Measurements from ENCODE around the gene SH3RF1.

Gene SH3RF1

DNA sequence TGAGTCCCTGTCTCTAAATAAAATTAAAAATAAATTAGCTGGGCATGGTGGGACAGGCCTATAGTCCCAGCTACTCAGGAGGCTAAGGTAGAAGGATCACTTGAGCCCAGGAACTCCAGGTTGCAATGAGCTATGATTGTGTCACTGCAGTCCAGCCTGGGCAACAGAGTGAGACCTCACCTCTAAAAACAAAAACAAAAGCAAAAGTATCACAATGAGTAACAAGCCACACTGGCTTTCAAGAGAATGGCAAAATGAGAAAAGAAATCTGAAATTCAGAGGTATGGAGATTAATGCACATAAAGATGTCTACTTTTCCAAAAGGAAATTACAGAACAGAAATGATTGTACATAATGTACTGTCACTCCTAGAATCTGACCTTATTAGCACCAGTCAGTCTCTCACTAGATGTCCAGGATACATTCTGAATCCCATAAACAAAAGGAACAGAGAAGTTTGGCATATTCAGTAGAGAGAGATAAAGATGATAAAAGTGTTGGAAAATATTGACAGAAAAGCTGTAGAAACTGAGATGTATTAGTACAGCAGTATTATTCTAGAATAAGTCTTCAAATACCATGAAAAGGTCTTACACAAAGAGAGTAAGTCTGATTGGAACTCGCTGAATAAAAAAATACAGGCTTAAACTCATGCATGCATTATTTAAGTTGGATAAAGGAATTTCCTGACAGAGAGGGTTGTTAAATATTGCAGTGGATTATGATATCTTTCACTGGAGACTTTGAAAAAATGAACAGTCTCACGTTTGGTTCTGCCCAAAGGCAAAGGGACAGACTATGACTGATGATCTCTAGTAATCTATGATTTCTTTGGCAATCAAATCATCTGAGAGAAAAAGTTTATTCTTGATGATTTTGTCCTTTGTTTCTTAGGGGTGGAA, 102.5 kb downstream of the SH3RF1 start:
- in situ Hi-C loops (cut with MboI; ENCODE audit: low sequenced_read_pairs): no loop called here

DNA sequence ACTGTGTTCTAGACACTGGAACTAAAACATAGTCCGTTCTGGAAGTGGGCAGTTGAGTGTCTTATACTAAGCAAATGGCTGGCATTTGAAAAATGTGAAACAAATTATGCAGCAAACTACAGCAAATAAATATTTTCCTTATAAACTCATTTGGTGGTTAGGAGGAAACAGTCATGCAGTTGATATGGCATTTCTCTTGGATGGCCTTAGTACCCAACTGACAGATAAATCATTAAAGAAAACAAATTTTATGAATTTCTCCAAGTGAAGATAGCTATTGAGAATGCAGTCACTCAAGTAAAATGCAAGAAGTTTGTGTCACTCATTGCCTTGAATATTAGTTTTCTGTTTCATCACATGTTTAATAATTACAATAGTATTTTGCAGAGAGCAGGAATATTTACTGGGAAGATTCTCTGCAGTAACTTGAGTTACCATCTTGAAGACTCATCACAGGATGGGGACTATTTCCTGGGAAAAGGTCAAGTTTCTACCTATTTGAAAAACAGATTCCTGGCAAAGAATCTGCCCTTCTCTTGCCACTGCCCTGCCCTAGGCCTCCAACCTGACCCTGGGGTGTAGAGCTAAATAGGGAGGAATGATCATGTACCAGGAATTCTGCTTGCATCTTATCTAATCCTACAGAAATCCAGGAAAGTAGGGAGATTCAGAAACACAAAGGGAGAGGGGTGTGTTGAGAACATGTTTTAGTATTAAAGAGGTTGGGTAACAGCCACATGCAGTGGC, 105.9 kb downstream of the SH3RF1 start:
- in situ Hi-C loops (cut with MboI; ENCODE audit: low sequenced_read_pairs): no loop called here

DNA sequence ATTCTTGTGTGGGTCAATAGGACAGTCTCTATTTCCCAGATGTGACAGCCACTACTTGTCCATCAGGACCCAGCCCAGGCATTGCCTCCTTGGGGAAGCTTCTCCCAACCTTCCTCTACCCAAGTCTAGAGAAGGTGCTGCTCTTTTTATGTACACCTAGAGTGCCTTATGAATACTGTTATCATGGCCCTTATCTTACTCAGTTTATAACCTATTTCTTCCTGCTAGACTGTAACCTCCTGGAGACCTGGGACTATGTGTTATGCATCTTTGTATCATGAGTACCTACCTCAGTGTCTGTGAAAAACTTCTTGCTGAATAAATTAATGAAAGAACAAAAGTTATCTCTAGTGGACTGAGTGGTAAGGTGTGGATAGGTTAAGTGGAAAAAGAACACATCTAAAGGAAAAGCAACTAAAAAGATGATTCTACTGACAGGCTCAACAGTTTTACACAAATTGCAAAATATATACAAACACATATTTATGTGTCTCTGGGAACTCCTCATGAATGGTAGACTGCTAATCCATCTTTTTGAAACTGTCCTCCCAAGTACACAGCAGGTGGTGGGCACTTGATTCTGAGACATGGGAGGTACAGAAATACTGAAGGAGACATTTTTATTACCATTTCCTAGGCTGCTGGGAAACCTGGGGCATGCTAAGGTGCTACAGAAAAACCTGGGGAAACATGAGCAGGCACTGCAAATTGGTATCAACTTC, 106.6 kb downstream of the SH3RF1 start:
- in situ Hi-C loops (cut with MboI; ENCODE audit: low sequenced_read_pairs): no loop called here

DNA sequence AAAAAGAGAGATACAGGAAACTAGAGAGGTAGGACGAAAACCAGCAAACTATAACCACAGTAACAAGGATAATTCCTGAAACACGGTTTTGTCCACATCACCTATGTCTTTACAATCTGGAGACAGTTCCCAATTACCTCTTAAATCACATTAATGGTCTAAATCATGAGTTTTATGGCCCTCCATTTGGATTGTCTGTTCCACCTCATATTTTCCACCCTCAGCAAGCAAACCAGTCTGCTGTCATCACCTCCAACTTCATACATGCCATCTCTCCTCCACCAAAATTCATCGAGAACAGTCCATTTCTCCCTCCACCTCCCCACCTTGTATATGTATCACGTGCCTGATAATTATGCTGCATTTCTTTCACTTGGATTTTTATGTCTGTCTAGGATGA, 107.3 kb downstream of the SH3RF1 start:
- in situ Hi-C loops (cut with MboI; ENCODE audit: low sequenced_read_pairs): no loop called here

DNA sequence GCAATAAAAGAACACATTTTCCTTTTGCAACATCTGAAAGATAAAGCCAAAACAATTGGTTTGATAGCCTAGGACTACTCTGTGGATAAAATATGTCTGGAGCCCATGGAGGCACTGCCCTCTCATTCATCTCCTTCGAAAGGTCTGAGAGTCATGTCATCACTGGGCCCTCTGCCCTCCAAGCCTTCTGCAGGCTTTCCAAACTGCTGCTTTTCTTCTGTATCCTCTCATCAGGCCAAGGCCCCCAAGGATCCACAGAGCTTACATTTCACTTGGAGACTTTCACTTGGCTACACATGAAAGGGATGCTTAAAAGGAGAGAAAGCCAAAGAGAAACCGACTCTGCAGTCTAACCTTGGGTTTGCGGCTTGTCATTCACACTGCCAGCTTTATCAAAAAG, 109.9 kb downstream of the SH3RF1 start:
- in situ Hi-C loops (cut with MboI; ENCODE audit: low sequenced_read_pairs): no loop called here

DNA sequence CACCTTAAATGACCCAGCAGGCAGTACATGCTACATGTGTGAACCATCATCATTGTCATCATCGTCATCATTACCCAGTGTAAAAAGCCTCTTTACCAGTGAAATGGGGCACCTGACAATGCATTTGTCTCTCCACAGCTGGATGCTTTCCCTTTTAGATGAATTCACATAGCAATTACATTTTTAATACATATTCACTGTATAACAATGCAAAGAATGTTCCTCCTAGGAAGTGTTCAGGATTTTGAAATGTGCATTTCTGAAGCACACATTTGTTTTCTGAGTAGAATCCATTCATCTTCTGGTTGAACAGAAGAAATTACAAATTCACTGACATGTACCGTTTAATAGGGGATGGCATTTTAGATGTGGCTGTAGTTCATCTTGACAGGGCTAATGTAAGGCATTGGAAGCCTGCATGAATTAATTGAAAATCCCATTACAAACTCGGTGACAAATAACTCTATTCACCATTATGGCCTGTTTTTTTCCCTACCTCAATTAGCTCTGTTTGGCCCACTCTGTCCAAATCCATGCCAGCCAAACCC, 111.1 kb downstream of the SH3RF1 start:
- in situ Hi-C loops (cut with MboI; ENCODE audit: low sequenced_read_pairs): no loop called here

DNA sequence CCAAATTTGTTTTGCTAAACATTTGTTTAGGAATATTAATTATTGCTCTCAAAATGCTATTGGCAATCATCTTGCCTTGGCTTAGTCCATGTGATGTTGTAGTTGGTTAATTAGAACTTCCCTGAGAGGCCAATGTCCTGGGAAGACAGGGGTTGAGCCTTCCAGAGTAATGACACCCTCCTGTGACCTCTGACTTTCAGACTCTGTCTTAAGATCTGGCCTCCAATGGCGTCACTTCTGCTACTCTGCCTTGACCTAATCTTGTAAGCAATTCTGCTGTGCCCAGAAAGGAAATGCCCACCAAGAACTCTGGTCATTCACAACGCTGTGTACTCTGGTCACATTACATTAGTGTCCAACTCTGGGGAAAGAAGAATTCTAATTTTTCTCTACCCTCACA, 111.9 kb downstream of the SH3RF1 start:
- in situ Hi-C loops (cut with MboI; ENCODE audit: low sequenced_read_pairs): no loop called here

DNA sequence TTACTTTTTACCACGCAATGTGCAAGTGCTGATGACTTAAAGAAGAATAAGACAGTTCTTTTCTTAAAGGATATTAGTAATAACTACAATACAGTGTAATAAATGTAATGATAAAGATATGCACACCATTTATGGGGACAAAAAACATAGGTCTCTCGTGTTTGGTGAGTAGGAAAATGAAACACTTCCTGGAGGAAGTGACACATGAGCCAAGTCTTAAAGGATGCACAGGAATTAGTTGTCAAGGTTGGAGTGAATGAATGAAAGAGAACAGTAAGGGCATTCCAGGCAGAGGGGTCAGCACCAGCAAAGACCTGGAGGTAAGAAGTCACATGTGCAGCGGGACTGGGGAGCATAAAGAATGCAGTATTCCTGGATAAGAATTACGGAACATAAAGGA, 112.7 kb downstream of the SH3RF1 start:
- in situ Hi-C loops (cut with MboI; ENCODE audit: low sequenced_read_pairs): no loop called here

DNA sequence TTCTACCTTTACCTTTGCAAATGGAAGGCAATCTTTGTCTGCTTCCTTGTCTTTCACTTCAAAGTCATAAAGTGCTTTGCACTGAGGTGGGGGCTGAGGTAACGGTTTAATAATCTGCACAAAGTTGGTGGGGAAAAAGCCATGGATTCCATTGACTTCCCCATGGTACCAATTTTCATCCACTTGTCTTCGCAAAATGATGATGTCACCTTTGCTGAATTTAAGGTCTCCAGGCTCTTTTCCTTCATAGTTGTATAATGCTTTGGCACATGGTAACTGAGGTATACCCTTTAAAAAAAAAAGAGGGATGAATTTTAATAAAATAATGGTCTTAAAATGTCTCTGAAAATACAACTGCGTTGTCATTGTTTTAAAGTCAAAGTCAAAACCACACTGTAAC, 114.4 kb downstream of the SH3RF1 start:
- in situ Hi-C loops (cut with MboI; ENCODE audit: low sequenced_read_pairs): no loop called here

DNA sequence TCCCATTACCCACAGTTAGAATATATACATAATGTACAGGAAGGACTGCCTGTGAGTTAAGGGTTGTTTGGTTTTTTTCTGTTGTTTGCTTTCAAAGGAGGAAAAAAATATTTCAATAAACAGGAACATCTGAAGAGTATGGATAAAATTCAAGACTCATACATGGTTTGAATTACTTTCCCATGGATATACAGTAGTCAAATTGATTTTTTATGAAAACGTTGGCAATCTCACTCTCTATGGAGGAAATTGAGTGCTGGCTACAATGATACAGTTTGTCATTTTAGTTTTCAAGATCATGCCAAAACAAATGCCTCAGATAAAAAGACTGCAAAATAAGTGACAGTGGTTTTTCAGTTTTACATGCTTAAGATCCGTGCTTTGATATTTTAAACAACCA, 116.6 kb downstream of the SH3RF1 start:
- in situ Hi-C loops (cut with MboI; ENCODE audit: low sequenced_read_pairs): no loop called here

DNA sequence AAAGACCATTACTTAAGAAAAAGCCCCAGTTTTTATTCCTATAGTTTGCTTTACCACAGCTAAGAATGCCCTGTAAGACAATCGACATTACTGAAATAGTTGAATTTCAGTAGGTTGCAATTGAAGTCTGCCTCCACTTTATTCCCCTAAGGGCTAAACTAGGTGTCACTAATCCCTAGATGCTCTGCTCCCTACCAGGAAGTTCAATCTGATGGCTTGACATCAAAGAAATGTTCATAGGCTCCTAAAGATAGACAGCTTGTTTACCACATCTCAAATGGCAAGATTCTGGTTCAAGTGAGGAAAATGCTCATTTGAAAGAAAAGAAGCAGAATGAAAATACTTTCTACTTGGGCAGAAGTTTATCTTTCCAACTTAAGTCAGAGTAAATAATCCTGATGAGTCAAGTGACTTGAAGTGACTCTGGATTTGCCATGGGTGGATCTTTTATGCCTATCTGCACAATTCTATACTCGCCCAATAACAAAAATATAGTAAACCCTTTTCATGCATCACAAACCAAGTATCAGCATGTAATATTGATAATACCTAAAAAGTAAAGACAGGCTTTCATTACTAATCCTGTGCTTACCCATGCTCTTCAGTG, 117.2 kb downstream of the SH3RF1 start:
- in situ Hi-C loops (cut with MboI; ENCODE audit: low sequenced_read_pairs): no loop called here

DNA sequence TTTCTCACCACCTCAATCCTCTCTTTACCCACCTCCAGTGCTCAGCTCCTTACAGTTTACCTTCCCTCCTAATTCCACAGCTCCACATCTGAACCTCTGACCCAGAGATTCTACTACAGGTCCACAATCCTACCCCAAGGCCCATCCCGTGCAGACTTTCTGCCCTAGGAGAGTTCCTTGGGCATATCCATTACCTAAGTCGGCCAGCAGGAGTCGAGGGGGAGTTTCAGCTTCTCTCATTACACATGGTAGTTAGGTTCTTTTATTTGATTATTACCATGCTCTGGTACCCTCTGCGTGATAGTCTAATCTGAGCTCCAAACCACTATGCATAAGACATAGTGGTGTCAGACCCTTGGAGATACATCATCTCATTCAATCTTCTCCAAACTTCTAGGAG, 117.9 kb downstream of the SH3RF1 start:
- in situ Hi-C loops (cut with MboI; ENCODE audit: low sequenced_read_pairs): no loop called here

DNA sequence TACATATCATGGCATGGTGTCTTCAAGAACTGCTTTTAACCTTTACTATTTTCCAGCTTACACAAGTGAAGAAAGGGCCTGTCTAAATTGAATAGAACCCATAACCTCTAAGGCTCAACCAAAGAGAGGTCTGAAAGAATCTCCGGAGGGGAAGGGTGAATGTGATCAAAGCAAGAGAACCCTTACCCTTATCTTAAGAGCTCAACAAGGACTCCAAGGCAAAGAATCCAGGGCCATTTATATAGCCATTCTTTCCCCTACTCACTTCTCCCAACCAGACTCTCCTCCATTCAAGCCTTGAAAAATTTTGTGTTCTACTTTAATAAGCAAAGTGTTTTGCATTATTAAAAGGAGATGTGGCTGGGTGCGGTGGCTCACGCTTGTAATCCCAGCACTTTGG, 118.7 kb downstream of the SH3RF1 start:
- in situ Hi-C loops (cut with MboI; ENCODE audit: low sequenced_read_pairs): no loop called here

DNA sequence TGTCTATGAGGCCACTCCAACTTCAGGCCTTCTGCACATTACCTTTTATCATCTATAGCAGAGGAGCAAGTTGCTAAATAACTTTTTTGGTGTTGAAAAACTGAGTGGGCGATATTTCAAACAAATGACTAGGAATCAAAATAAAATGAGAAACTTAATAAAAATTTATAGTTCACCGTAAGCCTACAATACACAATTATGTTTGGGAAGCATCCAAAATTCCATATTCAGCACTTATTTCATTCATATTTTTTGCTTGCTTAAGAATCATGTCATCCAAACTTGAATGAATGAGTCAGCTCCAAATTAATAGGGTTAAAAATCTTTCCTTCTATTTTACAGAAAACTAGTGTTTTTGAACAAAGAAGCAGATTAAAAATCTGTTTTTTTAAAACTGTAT, 119.1 kb downstream of the SH3RF1 start:
- in situ Hi-C loops (cut with MboI; ENCODE audit: low sequenced_read_pairs): no loop called here

DNA sequence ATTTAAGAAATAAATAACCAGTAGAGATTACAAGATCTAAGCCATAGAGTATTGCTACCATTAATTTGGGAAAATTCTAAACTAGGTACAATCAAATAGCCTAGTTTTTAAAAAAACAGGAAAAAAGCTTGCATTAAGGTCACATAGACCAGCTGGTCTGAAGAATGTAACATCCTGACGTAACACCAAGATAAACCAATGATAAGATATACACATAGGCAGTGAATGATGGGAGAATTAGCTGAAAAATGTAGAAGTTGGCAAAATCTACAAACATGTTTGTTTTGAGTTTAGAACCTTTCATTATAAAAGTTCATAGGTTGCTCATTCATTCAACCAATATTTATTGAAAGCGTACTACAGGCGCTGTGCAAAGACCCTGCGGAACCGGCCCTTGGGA, 120.0 kb downstream of the SH3RF1 start:
- in situ Hi-C loops (cut with MboI; ENCODE audit: low sequenced_read_pairs): no loop called here

DNA sequence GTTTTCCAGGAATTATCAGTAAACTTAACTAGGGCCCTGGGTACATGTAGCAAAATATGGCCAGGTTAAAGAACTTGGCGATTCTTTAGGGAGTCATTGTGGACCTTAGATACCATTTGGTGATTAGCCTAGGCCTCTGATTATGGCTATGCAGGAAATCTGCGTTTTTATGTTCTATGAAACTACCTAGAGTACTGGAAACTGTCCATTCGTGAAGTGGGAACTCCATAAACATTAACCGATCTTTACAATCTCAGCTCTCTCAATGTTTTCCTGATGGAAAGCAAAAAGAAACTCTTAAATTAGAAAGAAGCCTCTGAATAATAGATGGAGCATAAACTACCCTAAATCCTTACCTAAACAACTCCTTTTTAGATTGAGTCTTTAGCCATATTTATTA, 121.9 kb downstream of the SH3RF1 start:
- in situ Hi-C loops (cut with MboI; ENCODE audit: low sequenced_read_pairs): no loop called here

DNA sequence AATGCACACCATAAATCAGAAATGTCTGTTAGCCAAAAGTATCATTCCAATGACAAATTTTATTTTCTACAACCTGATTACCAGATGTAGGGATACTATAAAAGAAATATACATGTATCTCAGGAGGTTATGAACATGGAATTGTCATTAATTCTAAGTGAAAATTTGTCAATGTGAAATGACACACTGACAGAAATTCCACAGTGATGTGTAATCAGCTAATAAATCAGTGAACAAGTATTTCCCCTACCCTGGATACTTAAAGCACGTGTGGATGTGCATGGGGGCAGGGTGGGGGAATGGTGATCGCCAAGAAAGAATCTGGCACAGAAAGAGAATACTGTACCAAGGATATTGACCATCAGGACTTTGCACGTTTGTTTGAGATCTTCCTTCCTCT, 123.6 kb downstream of the SH3RF1 start:
- in situ Hi-C loops (cut with MboI; ENCODE audit: low sequenced_read_pairs): no loop called here

DNA sequence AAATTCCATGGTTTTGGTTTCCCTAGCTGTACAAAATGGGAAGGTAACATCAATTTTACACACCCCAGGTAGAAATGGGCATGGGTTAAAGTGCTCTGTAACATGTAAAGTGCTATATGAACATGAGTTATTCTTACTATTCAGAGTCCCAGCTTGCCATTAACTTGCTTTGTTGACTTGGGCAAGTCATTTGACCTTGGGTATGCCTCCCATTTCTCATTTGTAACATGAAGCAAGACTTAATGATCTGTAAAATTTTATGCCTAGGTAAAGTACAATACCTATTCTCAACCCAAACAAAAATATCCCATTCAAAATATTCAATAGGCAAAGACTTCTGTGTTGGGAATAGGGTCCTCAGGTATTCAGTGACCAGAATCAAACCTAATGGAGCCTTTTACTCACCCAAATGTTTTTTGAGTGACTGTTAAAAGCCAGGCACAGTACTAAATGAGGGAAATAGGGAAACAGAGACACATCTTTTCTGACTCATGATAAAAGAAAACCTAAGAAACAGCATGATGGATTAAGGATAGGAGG, 126.6 kb downstream of the SH3RF1 start:
- in situ Hi-C loops (cut with MboI; ENCODE audit: low sequenced_read_pairs): no loop called here

DNA sequence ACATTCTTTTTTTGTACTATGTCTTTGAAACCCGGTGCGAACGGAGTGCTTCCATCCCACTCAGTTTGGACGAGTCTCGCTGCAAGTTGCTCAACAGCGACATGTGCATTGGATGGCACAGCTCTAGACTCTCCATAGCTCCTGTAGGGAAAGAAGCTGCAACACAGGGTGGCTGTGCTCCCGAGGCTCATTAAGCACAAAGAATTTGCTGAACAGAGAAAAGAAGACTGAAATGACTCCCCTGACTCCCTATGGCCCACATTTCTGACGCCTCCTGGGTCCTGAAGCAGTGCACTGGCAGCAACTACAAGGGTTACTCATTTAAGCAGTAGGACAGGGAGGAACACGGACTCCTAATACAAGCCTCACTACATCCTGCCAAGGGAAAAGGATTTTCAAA, 127.4 kb downstream of the SH3RF1 start:
- in situ Hi-C loops (cut with MboI; ENCODE audit: low sequenced_read_pairs): no loop called here

DNA sequence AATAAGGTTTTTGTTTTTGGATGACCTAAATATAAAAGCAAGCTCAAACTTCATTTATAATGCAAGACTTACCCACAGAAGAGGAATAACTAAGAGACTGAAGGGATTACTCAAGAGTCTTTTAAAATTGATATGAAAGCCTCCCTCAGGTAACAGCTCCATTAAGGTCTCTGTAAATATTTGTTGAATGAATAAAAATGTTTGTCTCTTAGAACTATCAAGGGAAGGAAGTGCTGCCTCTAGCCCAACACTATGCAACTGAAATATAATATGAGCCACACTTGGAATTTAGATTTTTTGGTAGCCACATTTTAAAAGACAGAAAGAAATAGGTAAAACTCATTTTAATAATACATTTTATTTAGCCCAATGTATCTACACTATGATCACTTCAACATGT, 127.8 kb downstream of the SH3RF1 start:
- in situ Hi-C loops (cut with MboI; ENCODE audit: low sequenced_read_pairs): no loop called here

DNA sequence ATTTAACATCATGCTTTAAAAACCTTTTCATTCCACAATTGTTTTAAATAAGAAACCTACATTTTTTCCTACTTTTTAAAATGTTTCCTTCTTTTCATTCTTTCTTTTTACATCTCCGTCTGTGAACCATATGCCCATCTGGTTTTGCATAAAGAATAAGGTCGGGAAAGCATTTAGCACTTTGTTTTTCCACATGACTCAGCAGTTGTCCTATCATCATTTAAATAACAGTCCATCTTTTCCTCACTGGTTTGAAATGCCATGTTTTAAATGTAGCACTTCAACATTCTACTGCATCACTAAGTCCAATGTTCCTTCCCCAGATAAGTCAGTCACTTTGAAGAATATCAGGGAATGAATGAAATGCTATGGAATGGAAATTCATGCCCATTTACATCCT, 128.4 kb downstream of the SH3RF1 start:
- in situ Hi-C loops (cut with MboI; ENCODE audit: low sequenced_read_pairs): no loop called here
